H1 (cell line): Measurements from ENCODE around the gene TMEM178B. TPM values are rescaled to one million over a fixed set of nuclear protein-coding genes. Genes with fewer than 3 reads are reported as not detected.

Experiments
- CTCF ChIA-PET: fragments of 300-600 bp; sonication (Branson Sonifier 250); formaldehyde crosslinking; loops from one replicate; lab custom pipeline; 2021; ENCODE audit not compliant: partially characterized antibody; lab: Charles Lee
- POLR2A ChIA-PET: fragments of 300-600 bp; sonication (Branson Sonifier 250); formaldehyde crosslinking; loops from one replicate; lab custom pipeline; 2021; ENCODE audit warnings: inconsistent platforms; ENCODE audit not compliant: partially characterized antibody; lab: Charles Lee
- DNase-seq, 2 experiments: peaks; one replicate each; pipeline versions ENCODE4 v3.0.0 to v3.0.0-alpha.2; 2010 to 2022; ENCODE audit warnings: low spot score in 2 of 2, low read depth in 1 of 2, mixed read lengths in 1 of 2
- FAIRE-seq: peaks from 2 replicates; lab custom pipeline; 2011; peaks lifted over from hg19 to GRCh38; lab: Jason Lieb, UNC
- H2AFZ ChIP-seq: 2 replicates; pipeline ENCODE4 v1.8.1; 2012; ENCODE audit warnings: low read length, inconsistent platforms
- H2AK5ac ChIP-seq: 2 replicates; pipeline ENCODE4 v1.6.1; 2013; ENCODE audit warnings: low read depth, low read length
- H2BK120ac ChIP-seq: replicated peaks from 2 replicates; pipeline ENCODE3; 2013; ENCODE audit warnings: low read depth, low read length, inconsistent platforms
- H2BK12ac ChIP-seq: 2 replicates; pipeline ENCODE4 v1.6.1; 2013; ENCODE audit warnings: low read depth, low read length
- H2BK15ac ChIP-seq: 2 replicates; pipeline ENCODE4 v1.6.1; 2013; ENCODE audit warnings: low read length
- H2BK20ac ChIP-seq: 2 replicates; pipeline ENCODE4 v1.6.1; 2013; ENCODE audit warnings: low read length
- H2BK5ac ChIP-seq: 2 replicates; pipeline ENCODE4 v1.6.1; 2013; ENCODE audit warnings: low read depth, low read length
- H3K14ac ChIP-seq: 2 replicates; pipeline ENCODE4 v1.6.1; 2013; ENCODE audit warnings: inconsistent platforms; ENCODE audit not compliant: insufficient read length
- H3K18ac ChIP-seq: 2 replicates; pipeline ENCODE4 v1.6.1; 2013; ENCODE audit warnings: low read length; ENCODE audit errors: extremely low read depth
- H3K23ac ChIP-seq: 2 replicates; pipeline ENCODE4 v1.6.1; 2013; ENCODE audit warnings: inconsistent platforms; ENCODE audit not compliant: insufficient read length
- H3K23me2 ChIP-seq: 2 replicates; pipeline ENCODE4 v1.6.1; 2013; ENCODE audit warnings: low read depth, low read length
- H3K27ac ChIP-seq: 2 replicates; pipeline ENCODE4 v1.6.1; 2011; ENCODE audit warnings: low read depth, low read length, inconsistent platforms
- H3K27me3 ChIP-seq, 4 experiments: replicated peaks in 1 of 4; 1 replicate in 1 of 4; 2 replicates in 3 of 4; pipeline versions ENCODE4 v1.6.1 to v1.8.1; 2011 to 2013; ENCODE audit warnings: low read length in 3 of 4, mild to moderate bottlenecking in 3 of 4, inconsistent platforms in 2 of 4, mixed read lengths in 2 of 4, moderate library complexity in 1 of 4; ENCODE audit not compliant: control insufficient read depth in 3 of 4, insufficient read depth in 3 of 4; ENCODE audit errors: extremely low read depth in 1 of 4
- H3K36me3 ChIP-seq, 4 experiments: 2 replicates each; pipeline versions ENCODE4 v1.6.1 to v1.8.1; 2011 to 2013; ENCODE audit warnings: mild to moderate bottlenecking in 4 of 4, low read length in 3 of 4, moderate library complexity in 2 of 4, control low read depth in 1 of 4, inconsistent platforms in 1 of 4; ENCODE audit not compliant: insufficient read depth in 4 of 4, control insufficient read depth in 2 of 4
- H3K4ac ChIP-seq: replicated peaks from 2 replicates; pipeline ENCODE3; 2013; ENCODE audit warnings: low read length, low read depth, mixed read lengths, inconsistent platforms; ENCODE audit not compliant: insufficient read length
- H3K4me1 ChIP-seq, 4 experiments: replicated peaks in 1 of 4; 1 replicate in 1 of 4; 2 replicates in 3 of 4; pipeline versions ENCODE4 v1.6.1 to v1.8.1; 2011 to 2013; ENCODE audit warnings: low read length in 3 of 4, inconsistent platforms in 2 of 4, mixed read lengths in 1 of 4; ENCODE audit not compliant: insufficient read depth in 4 of 4, control insufficient read depth in 3 of 4
- H3K4me2 ChIP-seq, 2 experiments: 2 replicates each; pipeline versions ENCODE4 v1.6.1 to v1.8.1; 2011 to 2013; ENCODE audit warnings: low read depth in 2 of 2, low read length in 2 of 2, control low read depth in 1 of 2, inconsistent platforms in 1 of 2, mild to moderate bottlenecking in 1 of 2; ENCODE audit not compliant: insufficient read depth in 1 of 2
- H3K4me3 ChIP-seq, 4 experiments: fragments of 200-600, 300-600 bp in 1 of 4; sonication (generic), shearing (Covaris generic), sonication (Bioruptor Twin) in 1 of 4; 2 replicates each; pipeline versions ENCODE4 v1.5.1 to v1.8.1; 2011 to 2016; ENCODE audit warnings: low read length in 4 of 4, low read depth in 3 of 4, control low read depth in 2 of 4, inconsistent platforms in 2 of 4, mild to moderate bottlenecking in 2 of 4, mixed read lengths in 1 of 4, moderate library complexity in 1 of 4; ENCODE audit not compliant: insufficient read depth in 2 of 4; ENCODE audit errors: extremely low read depth in 1 of 4
- H3K56ac ChIP-seq: replicated peaks from 2 replicates; pipeline ENCODE3; 2013; ENCODE audit warnings: low read depth, mild to moderate bottlenecking, mixed read lengths, low read length, inconsistent platforms; ENCODE audit not compliant: insufficient read length
- H3K79me1 ChIP-seq: 2 replicates; pipeline ENCODE4 v1.6.1; 2013; ENCODE audit warnings: low read depth, low read length, control low read depth
- H3K79me2 ChIP-seq, 2 experiments: 2 replicates each; pipeline versions ENCODE4 v1.6.1 to v1.8.1; 2012 to 2013; ENCODE audit warnings: low read length in 2 of 2, mild to moderate bottlenecking in 2 of 2, inconsistent platforms in 1 of 2; ENCODE audit not compliant: insufficient read depth in 2 of 2, control insufficient read depth in 1 of 2
- H3K9ac ChIP-seq, 4 experiments: replicated peaks in 1 of 4; 1 replicate in 1 of 4; 2 replicates in 3 of 4; pipeline versions ENCODE4 v1.6.1 to v1.8.1; 2011 to 2013; ENCODE audit warnings: low read depth in 3 of 4, low read length in 3 of 4, control low read depth in 2 of 4, mild to moderate bottlenecking in 2 of 4, moderate library complexity in 2 of 4, inconsistent platforms in 1 of 4; ENCODE audit errors: extremely low read depth in 1 of 4
- H3K9me3 ChIP-seq, 2 experiments: 2 replicates each; pipeline versions ENCODE4 v1.6.1 to v1.8.1; 2012 to 2013; ENCODE audit warnings: mild to moderate bottlenecking in 2 of 2, moderate library complexity in 2 of 2, control low read depth in 1 of 2, inconsistent platforms in 1 of 2, low read depth in 1 of 2, low read length in 1 of 2, mixed read lengths in 1 of 2; ENCODE audit not compliant: insufficient read depth in 2 of 2
- H4K20me1 ChIP-seq, 2 experiments: replicated peaks in 1 of 2; 2 replicates each; pipeline versions ENCODE3 to v1.8.1; 2011 to 2013; ENCODE audit warnings: inconsistent platforms in 2 of 2, low read length in 2 of 2, mild to moderate bottlenecking in 1 of 2; ENCODE audit not compliant: insufficient read depth in 2 of 2, control insufficient read depth in 1 of 2
- H4K5ac ChIP-seq: 2 replicates; pipeline ENCODE4 v1.6.1; 2013; ENCODE audit warnings: low read length, low read depth, mixed read lengths, inconsistent platforms; ENCODE audit not compliant: insufficient read length
- H4K8ac ChIP-seq: 2 replicates; pipeline ENCODE4 v1.8.0; 2013; ENCODE audit warnings: mild to moderate bottlenecking, moderate library complexity, low read length, inconsistent platforms; ENCODE audit not compliant: insufficient read depth; ENCODE audit errors: extremely low read depth
- H4K91ac ChIP-seq: replicated peaks from 2 replicates; pipeline ENCODE3; 2013; ENCODE audit warnings: low read length, mixed read lengths, inconsistent platforms; ENCODE audit not compliant: insufficient read length
- ASH2L ChIP-seq: fragments of 200-600, 300-600 bp; sonication (generic); IDR thresholded peaks from one replicate; pipeline ENCODE4 v1.7.1; 2017; ENCODE audit warnings: low read length
- ATF3 ChIP-seq: IDR thresholded peaks from 2 replicates; pipeline ENCODE4 v1.6.1; 2011; ENCODE audit warnings: low read depth, mild to moderate bottlenecking, low read length; ENCODE audit not compliant: insufficient read depth
- CREB1 ChIP-seq: IDR thresholded peaks from 2 replicates; pipeline ENCODE4 v1.6.1; 2012; ENCODE audit warnings: inconsistent platforms
- EGR1 ChIP-seq: IDR thresholded peaks from 2 replicates; pipeline ENCODE4 v1.6.1; 2011; ENCODE audit warnings: low read depth, low read length, borderline replicate concordance
- WGBS, 2 experiments: shearing (Covaris generic) in 1 of 2; methylation state at CpG; one replicate each; pipeline versions ENCODE4 v1.1.6 to v1.1.7; 2013 to 2015; ENCODE audit warnings: low lambda C conversion rate in 2 of 2, mixed read lengths in 2 of 2, inconsistent platforms in 1 of 2, low coverage in 1 of 2, missing lambda C conversion rate in 1 of 2; ENCODE audit not compliant: insufficient replicate concordance in 2 of 2, insufficient coverage in 1 of 2, insufficient read length in 1 of 2; ENCODE audit errors: extremely low coverage in 1 of 2, missing lambda C conversion rate in 1 of 2; 5-methylcytosine and 5-hydroxymethylcytosine counted together
- polyA plus RNA-seq, 7 experiments: library from polyadenylated mRNA; depleted of rRNA in 3 of 7; stranded (reverse) in 5 of 7; unstranded in 2 of 7; fragments of >200 nt in 5 of 7; fragments of 200-250 nt in 2 of 7; gene quantifications; 1 replicate in 5 of 7; 2 replicates in 1 of 7; 4 replicates in 1 of 7; pipeline versions ENCODE4 v1.2.1 to v1.2.3, GENCODE V29; 2011 to 2013; ENCODE audit warnings: missing spikeins in 2 of 7, mixed read lengths in 2 of 7
- total RNA-seq: library from RNA; stranded (reverse); fragmentation: NEBNext Ultra II Directional; extraction: Animal tissue kit (Norgen Biotek cat#: 25700); gene quantifications from 2 replicates; pipeline ENCODE4 v1.2.1, GENCODE V29; 2021

The TMEM178B gene
- total and polyA plus RNA-seq, 2 of the 8 experiments (the other 6 are each of a cell fraction or from before 2014, with no cell fraction given): 5.3 to 18.1 TPM

- no peak overlapping the region for H4K5ac ChIP-seq
- H3K9me3 ChIP-seq: no peaks in the 10 kb centered on the region
- no peak overlapping the region for H2BK5ac ChIP-seq
- H3K79me1 ChIP-seq: no peaks in the 10 kb centered on the region
- no peaks in the 10 kb centered on the region; a peak in 2 of 7 replicates for H3K4me1 ChIP-seq
- H3K79me2 ChIP-seq: no peaks in the 10 kb centered on the region
- ChIA-PET CTCF (interaction anchor here (0.7 to 3.0 kb wide), 6 partner anchors 11 to 268 kb away, joined by 3 to 9 read pairs (median 6); no protein-coding TSS in a partner anchor), POLR2A (no interaction called here)
- 90% methylated on average over 2 of the region's 2 CpGs; no CpG with 5 or more reads in 1 of the 2 experiments for WGBS, 2 experiments
- no peak overlapping the region for H3K23ac ChIP-seq
- H3K4ac ChIP-seq: no peak overlapping the region
- H3K14ac ChIP-seq: no peak overlapping the region
- no peak overlapping the region for H4K8ac ChIP-seq
- H2BK15ac ChIP-seq: no peak overlapping the region
- H3K23me2 ChIP-seq: no peaks in the 10 kb centered on the region
- peaks cover 0 to 1% of the 10 kb centered on the region in 2 experiments for H4K20me1 ChIP-seq
- H3K4me3 ChIP-seq: no peak overlapping the region
- H2BK12ac ChIP-seq: no peak overlapping the region
- no peak overlapping the region for H3K9ac ChIP-seq
- H2AFZ ChIP-seq: no peak overlapping the region
- no peak overlapping the region for H3K4me2 ChIP-seq
- H3K18ac ChIP-seq: no peak overlapping the region
- H4K91ac ChIP-seq: no peak overlapping the region
- no peak for FAIRE-seq
- no peak for DNase-seq
- H3K56ac ChIP-seq: no peak overlapping the region
- TF ChIP-seq EGR1 (no peak), ASH2L (no peak), ATF3 (no peak), CREB1 (no peak)
- no peak overlapping the region for H3K27ac ChIP-seq
- no peaks in the 10 kb centered on the region for H3K27me3 ChIP-seq
- H2AK5ac ChIP-seq: no peak overlapping the region
- no peaks in the 10 kb centered on the region; a peak in 1 of 8 replicates for H3K36me3 ChIP-seq
- no peak overlapping the region for H2BK120ac ChIP-seq
- H2BK20ac ChIP-seq: no peak overlapping the region
Measured at GRCh38 chr7:141265668-141266067, 191.8 kb downstream of the TMEM178B start.
